DND-41 (cell line): ENCODE data around the gene EID2.

Experiments used
- ATAC-seq: fragments of 200-7000 bp; cut with Tn5 transposase; 3 replicates; pipeline ENCODE4 v1.9.1; 2021; ENCODE audit warnings: low read depth; ENCODE audit not compliant: insufficient read depth
- DNase-seq: peaks from one replicate; pipeline ENCODE4 v3.0.0-alpha.2; 2020
- H2AFZ ChIP-seq: 2 replicates; pipeline ENCODE4 v1.6.0; 2012; ENCODE audit warnings: low read depth, low read length
- H3K27ac ChIP-seq: 2 replicates; pipeline ENCODE4 v1.5.1; 2012; ENCODE audit warnings: low read length, inconsistent platforms
- H3K27me3 ChIP-seq: fragments of 200-600 bp; sonication (generic); 2 replicates; pipeline ENCODE4 v1.6.0; 2012; ENCODE audit warnings: low read length, mild to moderate bottlenecking, inconsistent platforms; ENCODE audit not compliant: insufficient read depth, poor library complexity
- H3K36me3 ChIP-seq: 2 replicates; pipeline ENCODE4 v1.5.1; 2012; ENCODE audit warnings: low read length, inconsistent platforms; ENCODE audit not compliant: insufficient read depth
- H3K4me1 ChIP-seq: 2 replicates; pipeline ENCODE4 v1.5.1; 2012; ENCODE audit warnings: mild to moderate bottlenecking, low read length; ENCODE audit not compliant: insufficient read depth
- H3K4me2 ChIP-seq: 2 replicates; pipeline ENCODE4 v1.6.0; 2012; ENCODE audit warnings: mild to moderate bottlenecking, moderate library complexity, low read length, inconsistent platforms; ENCODE audit not compliant: insufficient read depth
- H3K4me3 ChIP-seq, 2 experiments: fragments of 200-600 bp in 1 of 2; shearing (Covaris generic) in 1 of 2; 2 replicates each; pipeline ENCODE4 v1.5.1; 2012 to 2016; ENCODE audit warnings: inconsistent platforms in 2 of 2, low read length in 2 of 2, mild to moderate bottlenecking in 2 of 2, low read depth in 1 of 2, moderate library complexity in 1 of 2
- H3K79me2 ChIP-seq: 2 replicates; pipeline ENCODE4 v1.6.0; 2012; ENCODE audit warnings: low read length, inconsistent platforms; ENCODE audit not compliant: insufficient read depth
- H3K9ac ChIP-seq: 2 replicates; pipeline ENCODE4 v1.6.0; 2012; ENCODE audit warnings: low read depth, mild to moderate bottlenecking, inconsistent platforms, low read length, moderate library complexity
- H3K9me3 ChIP-seq: 2 replicates; pipeline ENCODE4 v1.5.1; 2012; ENCODE audit warnings: low read length, moderate library complexity, mild to moderate bottlenecking, inconsistent platforms; ENCODE audit not compliant: insufficient read depth, severe bottlenecking
- H4K20me1 ChIP-seq: 2 replicates; pipeline ENCODE4 v1.6.0; 2012; ENCODE audit warnings: low read length; ENCODE audit not compliant: insufficient read depth
- EZH2 ChIP-seq: IDR thresholded peaks from 3 replicates; pipeline ENCODE4 v1.6.1; 2012; ENCODE audit warnings: borderline replicate concordance, low read depth, mild to moderate bottlenecking, moderate library complexity, low read length, inconsistent platforms; ENCODE audit not compliant: severe bottlenecking
- TF ChIP-seq, protein P1 (sequence below): IDR thresholded peaks from 2 replicates; pipeline ENCODE4 v1.5.1; 2012; ENCODE audit warnings: borderline replicate concordance, low read length, moderate library complexity, mild to moderate bottlenecking; ENCODE audit not compliant: poor library complexity, severe bottlenecking; ENCODE audit errors: extremely low read depth

Gene EID2

DNA sequence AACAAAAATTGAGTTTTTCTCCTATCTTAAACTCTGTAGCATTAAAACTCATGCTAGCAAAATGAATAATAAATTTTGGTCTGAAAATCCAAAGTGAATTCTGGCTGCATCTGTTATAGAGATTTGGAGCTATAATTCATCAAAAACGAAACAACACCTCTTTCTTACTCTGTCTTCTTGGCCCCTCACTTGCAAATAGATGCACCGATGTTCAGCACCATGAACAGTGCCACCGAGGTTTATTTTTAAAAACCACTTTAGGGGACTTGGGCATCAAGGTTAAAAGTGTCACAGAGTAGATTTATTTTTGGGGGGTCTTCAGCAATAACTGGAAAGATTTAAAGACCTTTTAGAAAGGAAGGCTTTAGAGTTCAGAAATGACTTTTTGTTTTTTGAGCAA, 26.1 kb upstream of the EID2 start:
- Histone ChIP-seq H3K4me1 (no peaks in the 10 kb centered on the region), H3K9ac (no peak overlapping the region), H4K20me1 (no peaks in the 10 kb centered on the region), H2AFZ (no peak overlapping the region), H3K9me3 (no peaks in the 10 kb centered on the region), H3K4me3 (no peak overlapping the region), H3K79me2 (no peaks in the 10 kb centered on the region), H3K27me3 (no peaks in the 10 kb centered on the region), H3K36me3 (no peaks in the 10 kb centered on the region), H3K27ac (no peak overlapping the region), H3K4me2 (no peak overlapping the region)
- no peak for ATAC-seq
- TF ChIP-seq, protein P1, sequence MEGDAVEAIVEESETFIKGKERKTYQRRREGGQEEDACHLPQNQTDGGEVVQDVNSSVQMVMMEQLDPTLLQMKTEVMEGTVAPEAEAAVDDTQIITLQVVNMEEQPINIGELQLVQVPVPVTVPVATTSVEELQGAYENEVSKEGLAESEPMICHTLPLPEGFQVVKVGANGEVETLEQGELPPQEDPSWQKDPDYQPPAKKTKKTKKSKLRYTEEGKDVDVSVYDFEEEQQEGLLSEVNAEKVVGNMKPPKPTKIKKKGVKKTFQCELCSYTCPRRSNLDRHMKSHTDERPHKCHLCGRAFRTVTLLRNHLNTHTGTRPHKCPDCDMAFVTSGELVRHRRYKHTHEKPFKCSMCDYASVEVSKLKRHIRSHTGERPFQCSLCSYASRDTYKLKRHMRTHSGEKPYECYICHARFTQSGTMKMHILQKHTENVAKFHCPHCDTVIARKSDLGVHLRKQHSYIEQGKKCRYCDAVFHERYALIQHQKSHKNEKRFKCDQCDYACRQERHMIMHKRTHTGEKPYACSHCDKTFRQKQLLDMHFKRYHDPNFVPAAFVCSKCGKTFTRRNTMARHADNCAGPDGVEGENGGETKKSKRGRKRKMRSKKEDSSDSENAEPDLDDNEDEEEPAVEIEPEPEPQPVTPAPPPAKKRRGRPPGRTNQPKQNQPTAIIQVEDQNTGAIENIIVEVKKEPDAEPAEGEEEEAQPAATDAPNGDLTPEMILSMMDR, result no peak
- TF ChIP-seq EZH2, result no peak
- DNase-seq, result no peak

- H3K27me3 ChIP-seq, result no peaks in the 10 kb centered on the region
- no peak overlapping the region for H3K4me2 ChIP-seq
- no peak overlapping the region for H3K9ac ChIP-seq
- H3K27ac ChIP-seq, result no peak overlapping the region
- TF ChIP-seq, protein P1, result no peak
- H4K20me1 ChIP-seq, result no peaks in the 10 kb centered on the region
- DNase-seq (no peak), ATAC-seq (no peak)
- no peak overlapping the region for H2AFZ ChIP-seq
- H3K9me3 ChIP-seq, result no peaks in the 10 kb centered on the region
- no peaks in the 10 kb centered on the region for H3K79me2 ChIP-seq
- no peaks in the 10 kb centered on the region for H3K4me1 ChIP-seq
- H3K36me3 ChIP-seq, result no peaks in the 10 kb centered on the region
- no peak overlapping the region for H3K4me3 ChIP-seq
Measured at GRCh38 chr19:39563408-39563807, 23.4 kb upstream of the EID2 start.

DNA sequence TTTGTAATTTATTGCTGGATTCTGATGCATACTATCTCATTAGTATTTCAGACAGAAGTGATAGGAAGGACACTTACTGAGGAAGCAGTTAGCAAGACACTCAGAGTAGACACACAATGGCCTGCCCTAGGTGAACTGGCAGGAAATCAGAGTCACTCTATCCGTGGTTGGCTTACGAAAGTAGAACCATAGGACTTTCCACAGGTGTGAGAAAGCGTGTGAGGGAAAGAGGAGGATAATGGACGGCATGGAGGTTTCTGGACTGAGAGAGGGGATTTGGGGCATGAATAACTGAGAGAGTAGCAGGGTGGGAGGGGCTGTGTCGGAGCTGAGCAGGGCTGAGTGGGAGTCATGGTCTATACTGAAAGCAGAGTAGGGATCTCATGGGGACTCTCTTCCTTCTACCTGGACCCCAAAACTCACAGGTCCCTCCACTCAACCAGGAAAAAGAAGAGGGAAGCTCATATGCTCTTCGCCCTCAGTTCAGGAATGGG, 18.7 kb upstream of the EID2 start:
- H3K4me2 ChIP-seq, result no peak overlapping the region
- H3K4me1 ChIP-seq, result peaks cover 3% of the 10 kb centered on the region; the same call in 1 of the 2 replicates
- DNase-seq (no peak), ATAC-seq (no peak)
- H3K9me3 ChIP-seq, result no peaks in the 10 kb centered on the region
- H3K27me3 ChIP-seq, result no peaks in the 10 kb centered on the region
- TF ChIP-seq EZH2, result no peak
- TF ChIP-seq, protein P1, result no peak
- H2AFZ ChIP-seq, result no peak overlapping the region
- no peak overlapping the region for H3K27ac ChIP-seq
- no peaks in the 10 kb centered on the region for H3K79me2 ChIP-seq
- no peaks in the 10 kb centered on the region for H3K36me3 ChIP-seq
- H4K20me1 ChIP-seq, result no peaks in the 10 kb centered on the region
- no peak overlapping the region for H3K4me3 ChIP-seq
- H3K9ac ChIP-seq, result no peak overlapping the region
